Gastroesophageal sphincter (tissue), 4 donors: ENCODE data around the gene HPCAL1. TPM values are rescaled to one million over a fixed set of nuclear protein-coding genes. Genes with fewer than 3 reads are reported as not detected.

Experiments
- ATAC-seq: fragments of 150-250 bp; one replicate; pipeline ENCODE4 v1.9.1; 2016; ENCODE audit warnings: mild to moderate bottlenecking, moderate library complexity
- H3K27ac ChIP-seq, 4 donors: fragments of 200-600 bp; sonication (generic) in 3 of 4; 1 replicate in 3 of 4; 2 replicates in 1 of 4; pipeline ENCODE4 v1.5.1; 2016 to 2019
- H3K27me3 ChIP-seq: fragments of 200-600 bp; sonication (generic); one replicate; pipeline ENCODE4 v1.5.1; 2019
- H3K36me3 ChIP-seq, 2 donors: fragments of 200-600 bp; sonication (generic); one replicate each; pipeline ENCODE4 v1.5.1; 2019; ENCODE audit warnings: control low read depth in 1 of 2
- H3K4me1 ChIP-seq, 3 donors: fragments of 200-600 bp; sonication (generic); 1 replicate in 2 of 3; 2 replicates in 1 of 3; pipeline ENCODE4 v1.5.1; 2016 to 2019; ENCODE audit warnings: control low read depth in 2 of 3
- H3K4me3 ChIP-seq, 2 donors: fragments of 200-600 bp; sonication (generic); one replicate each; pipeline ENCODE4 v1.5.1; 2019; ENCODE audit warnings: mild to moderate bottlenecking in 1 of 2, moderate library complexity in 1 of 2
- H3K9me3 ChIP-seq, 3 donors: fragments of 200-600 bp; sonication (generic); one replicate each; pipeline ENCODE4 v1.5.1; 2017 to 2019; ENCODE audit warnings: control low read depth in 2 of 3
- CTCF ChIP-seq, 4 experiments: fragments of 200-600 bp in 2 of 4; fragments of 450-650 bp in 2 of 4; sonication (generic) in 1 of 4; IDR thresholded peaks; one replicate each; pipeline ENCODE4 v1.5.1; 2017 to 2019; ENCODE audit warnings: antibody characterized with exemption in 4 of 4, mild to moderate bottlenecking in 2 of 4, moderate library complexity in 2 of 4
- EP300 ChIP-seq: sonication (generic); formaldehyde crosslinking; IDR thresholded peaks from one replicate; pipeline ENCODE4 v1.6.1; 2017; ENCODE audit warnings: antibody characterized with exemption, mild to moderate bottlenecking
- POLR2A ChIP-seq, 2 donors: fragments of 450-650 bp; IDR thresholded peaks; one replicate each; pipeline ENCODE4 v1.6.1; 2017; ENCODE audit warnings: antibody characterized with exemption in 2 of 2, mild to moderate bottlenecking in 2 of 2, moderate library complexity in 1 of 2
- POLR2AphosphoS5 ChIP-seq: sonication (generic); formaldehyde crosslinking; IDR thresholded peaks from one replicate; pipeline ENCODE4 v1.6.1; 2017; ENCODE audit warnings: antibody characterized with exemption
- WGBS, 2 donors: methylation state at CpG; one replicate each; pipeline ENCODE4 v1.1.5; 2018; ENCODE audit warnings: low coverage in 1 of 2; 5-methylcytosine and 5-hydroxymethylcytosine counted together
- total RNA-seq, 4 donors: library from RNA; depleted of rRNA; stranded (reverse); fragments of >200 nt; gene quantifications; one replicate each; pipeline ENCODE4 v1.1.0, GENCODE V29; 2016

Gene HPCAL1
- total RNA-seq, 4 donors from 2014 or later = 17.0 to 42.1 (median 29.8) TPM

GRCh38 chr2:10333966-10334365 lies 31.3 kb downstream of the HPCAL1 start:
- no peak overlapping the region for H3K4me3 ChIP-seq
- no peak for ATAC-seq
- TF ChIP-seq POLR2A (IDR thresholded peaks at IDR 0.05) (no peak), EP300 (no peak)
- WGBS, 2 donors = 83 to 88% methylated on average over 7 of the region's 7 CpGs
- H3K27ac ChIP-seq = no peak overlapping the region
- H3K4me1 ChIP-seq = peaks cover 0 to 29% (median 17%) of the 10 kb centered on the region in 3 donors
- no peaks in the 10 kb centered on the region for H3K27me3 ChIP-seq
- H3K9me3 ChIP-seq = peaks cover 0 to 9% (median 0%) of the 10 kb centered on the region in 3 donors
- H3K36me3 ChIP-seq = peaks cover 0 to 3% of the 10 kb centered on the region in 2 donors

GRCh38 chr2:10335046-10335840 lies 32.5 kb downstream of the HPCAL1 start:
- 89 to 98% methylated on average over 5 to 8 of the region's 9 CpGs for WGBS, 2 donors
- ATAC-seq = no peak
- H3K4me3 ChIP-seq = no peak overlapping the region
- peaks cover 0 to 3% of the 10 kb centered on the region in 2 donors for H3K36me3 ChIP-seq
- no peaks in the 10 kb centered on the region for H3K27me3 ChIP-seq
- peaks cover 0 to 9% (median 0%) of the 10 kb centered on the region in 3 donors for H3K9me3 ChIP-seq
- H3K27ac ChIP-seq = no peak overlapping the region
- TF ChIP-seq POLR2AphosphoS5 (no peak), CTCF (IDR thresholded peaks at IDR 0.05) (no peak), EP300 (no peak), POLR2A (IDR thresholded peaks at IDR 0.05) (no peak)
- H3K4me1 ChIP-seq = peaks cover 0 to 18% (median 14%) of the 10 kb centered on the region in 3 donors

GRCh38 chr2:10336283-10336682 lies 33.6 kb downstream of the HPCAL1 start:
- ATAC-seq = no peak
- no peaks in the 10 kb centered on the region for H3K27me3 ChIP-seq
- H3K36me3 ChIP-seq = peaks cover 0 to 3% of the 10 kb centered on the region in 2 donors
- WGBS, 2 donors = 70 to 100% methylated on average over 4 of the region's 4 CpGs
- H3K4me3 ChIP-seq = no peak overlapping the region
- H3K27ac ChIP-seq = no peak overlapping the region
- H3K4me1 ChIP-seq = peaks cover 0 to 8% (median 4%) of the 10 kb centered on the region in 3 donors
- H3K9me3 ChIP-seq = peaks cover 0 to 9% (median 0%) of the 10 kb centered on the region in 3 donors
- no peak for TF ChIP-seq EP300
- TF ChIP-seq CTCF (IDR thresholded peaks at IDR 0.05) = no peak
- no peak for TF ChIP-seq POLR2A (IDR thresholded peaks at IDR 0.05)
- no peak for TF ChIP-seq POLR2AphosphoS5

GRCh38 chr2:10337449-10338269 lies 35.0 kb downstream of the HPCAL1 start:
- no peak for ATAC-seq
- TF ChIP-seq EP300 = no peak
- H3K9me3 ChIP-seq = peaks cover 0 to 9% (median 0%) of the 10 kb centered on the region in 3 donors
- no peaks in the 10 kb centered on the region for H3K4me1 ChIP-seq
- H3K4me3 ChIP-seq = no peak overlapping the region
- H3K27me3 ChIP-seq = no peaks in the 10 kb centered on the region
- H3K36me3 ChIP-seq = peaks cover 0 to 3% of the 10 kb centered on the region in 2 donors
- no peak overlapping the region for H3K27ac ChIP-seq
- 79 to 81% methylated on average over 7 to 11 of the region's 16 CpGs for WGBS, 2 donors

GRCh38 chr2:10338270-10339188 lies 35.8 kb downstream of the HPCAL1 start:
- peaks cover 0 to 9% (median 0%) of the 10 kb centered on the region in 3 donors for H3K9me3 ChIP-seq
- H3K27ac ChIP-seq = no peak overlapping the region
- no peaks in the 10 kb centered on the region for H3K4me1 ChIP-seq
- peaks cover 0 to 3% of the 10 kb centered on the region in 2 donors for H3K36me3 ChIP-seq
- no peak overlapping the region for H3K4me3 ChIP-seq
- no peaks in the 10 kb centered on the region for H3K27me3 ChIP-seq
- WGBS, 2 donors = 92 to 100% methylated on average over 2 to 7 of the region's 16 CpGs
- no peak for ATAC-seq
- TF ChIP-seq CTCF (IDR thresholded peaks at IDR 0.05) = no peak
